ENCODE results near the gene ETS1.

The ETS1 gene

GRCh38 chr11:128527046-128527445 is 60.3 kb downstream of the ETS1 start:
- Mint-ChIP-seq H3K4me1 (peaks cover 71% of the 10 kb centered on the region), H3K4me3 (no peak overlapping the region), H3K36me3 (peaks cover 4% of the 10 kb centered on the region), H3K27me3 (no peaks in the 10 kb centered on the region), H3K9me3 (no peaks in the 10 kb centered on the region), H3K27ac (peak overlapping the region; percentile 100)
- CTCF ChIA-PET: interaction anchor here (1.1 to 2.1 kb wide), 4 partner anchors 15 to 101 kb away, joined by 3 to 11 read pairs (median 6); no protein-coding TSS in a partner anchor
- DNase-seq: no peak

GRCh38 chr11:128525411-128526243 is 61.7 kb downstream of the ETS1 start:
- Mint-ChIP-seq H3K9me3 (no peaks in the 10 kb centered on the region), H3K36me3 (peaks cover 15% of the 10 kb centered on the region), H3K4me1 (peaks cover 71% of the 10 kb centered on the region), H3K27me3 (no peaks in the 10 kb centered on the region), H3K27ac (peak overlapping the region; percentile 100), H3K4me3 (peak overlapping the region; percentile 59)
- CTCF ChIA-PET: interaction anchor here (0.8 to 2.5 kb wide), 16 partner anchors 11 to 236 kb away, joined by 3 to 11 read pairs (median 4); no protein-coding TSS in a partner anchor
- peak; percentile 58 for DNase-seq

- H3K27ac Mint-ChIP-seq: peak overlapping the region; percentile 100
- DNase-seq: no peak
- peaks cover 26% of the 10 kb centered on the region for H3K36me3 Mint-ChIP-seq
- H3K4me3 Mint-ChIP-seq: peak overlapping the region; percentile 96
- H3K27me3 Mint-ChIP-seq: no peaks in the 10 kb centered on the region
- peaks cover 62% of the 10 kb centered on the region for H3K4me1 Mint-ChIP-seq
- CTCF ChIA-PET: interaction anchor here (1.1 to 2.5 kb wide), 5 partner anchors 15 to 219 kb away, joined by 3 to 11 read pairs (median 5); no protein-coding TSS in a partner anchor
- no peaks in the 10 kb centered on the region for H3K9me3 Mint-ChIP-seq
Observed at GRCh38 chr11:128524172-128524571, 63.2 kb downstream of the ETS1 start.

- Mint-ChIP-seq H3K9me3 (no peaks in the 10 kb centered on the region), H3K4me1 (peaks cover 57% of the 10 kb centered on the region), H3K4me3 (peak overlapping the region; percentile 96), H3K36me3 (peaks cover 32% of the 10 kb centered on the region), H3K27me3 (no peaks in the 10 kb centered on the region), H3K27ac (peak overlapping the region; percentile 100)
- DNase-seq: no peak
- CTCF ChIA-PET: interaction anchor here (0.8 to 2.5 kb wide), 10 partner anchors 14 to 233 kb away, joined by 3 to 11 read pairs (median 3); no protein-coding TSS in a partner anchor
Observed at GRCh38 chr11:128523641-128524040, 63.7 kb downstream of the ETS1 start.

GRCh38 chr11:128522943-128523518 is 64.3 kb downstream of the ETS1 start:
- Mint-ChIP-seq H3K36me3 (peaks cover 38% of the 10 kb centered on the region), H3K27me3 (no peaks in the 10 kb centered on the region), H3K9me3 (no peaks in the 10 kb centered on the region), H3K4me3 (peak overlapping the region; percentile 96), H3K27ac (peak overlapping the region; percentile 100), H3K4me1 (peaks cover 51% of the 10 kb centered on the region)
- CTCF ChIA-PET: interaction anchor here (0.8 to 1.9 kb wide), 12 partner anchors 9 to 233 kb away, joined by 3 to 8 read pairs (median 3); no protein-coding TSS in a partner anchor
- DNase-seq: peak; percentile 74

GRCh38 chr11:128522055-128522942 is 65.1 kb downstream of the ETS1 start:
- H3K36me3 Mint-ChIP-seq: peaks cover 43% of the 10 kb centered on the region
- no peaks in the 10 kb centered on the region for H3K9me3 Mint-ChIP-seq
- H3K4me3 Mint-ChIP-seq: peak overlapping the region; percentile 96
- DNase-seq: peak; percentile 94
- CTCF ChIA-PET: interaction anchor here (0.8 to 1.9 kb wide), 12 partner anchors 9 to 217 kb away, joined by 3 to 8 read pairs (median 3); no protein-coding TSS in a partner anchor
- H3K27me3 Mint-ChIP-seq: no peaks in the 10 kb centered on the region
- H3K4me1 Mint-ChIP-seq: peaks cover 45% of the 10 kb centered on the region
- H3K27ac Mint-ChIP-seq: peak overlapping the region; percentile 100

- Mint-ChIP-seq H3K27me3 (no peaks in the 10 kb centered on the region), H3K4me3 (peak overlapping the region; percentile 96), H3K4me1 (peaks cover 43% of the 10 kb centered on the region), H3K27ac (peak overlapping the region; percentile 100), H3K36me3 (peaks cover 50% of the 10 kb centered on the region), H3K9me3 (no peaks in the 10 kb centered on the region)
- CTCF ChIA-PET: interaction anchor here (1.1 to 1.7 kb wide), 4 partner anchors 16 to 107 kb away, joined by 3 to 6 read pairs (median 4); no protein-coding TSS in a partner anchor
- peak; percentile 52 for DNase-seq
Observed at GRCh38 chr11:128521682-128522054, 65.7 kb downstream of the ETS1 start.

GRCh38 chr11:128520888-128521681 is 66.3 kb downstream of the ETS1 start:
- peak overlapping the region; percentile 100 for H3K27ac Mint-ChIP-seq
- H3K4me3 Mint-ChIP-seq: peak overlapping the region; percentile 96
- no peaks in the 10 kb centered on the region for H3K27me3 Mint-ChIP-seq
- H3K4me1 Mint-ChIP-seq: peaks cover 42% of the 10 kb centered on the region
- CTCF ChIA-PET: interaction anchor here (0.8 to 2.8 kb wide), 12 partner anchors 11 to 231 kb away, joined by 3 to 13 read pairs (median 5); no protein-coding TSS in a partner anchor
- peaks cover 56% of the 10 kb centered on the region for H3K36me3 Mint-ChIP-seq
- H3K9me3 Mint-ChIP-seq: no peaks in the 10 kb centered on the region
- DNase-seq: peak; percentile 51

GRCh38 chr11:128520206-128520887 is 67.0 kb downstream of the ETS1 start:
- CTCF ChIA-PET: interaction anchor here (0.7 to 4.1 kb wide), 17 partner anchors 10 to 230 kb away, joined by 3 to 17 read pairs (median 4); no protein-coding TSS in a partner anchor
- DNase-seq: peak; percentile 49
- Mint-ChIP-seq H3K36me3 (peaks cover 62% of the 10 kb centered on the region), H3K27me3 (no peaks in the 10 kb centered on the region), H3K27ac (peak overlapping the region; percentile 100), H3K4me3 (peak overlapping the region; percentile 96), H3K9me3 (no peaks in the 10 kb centered on the region), H3K4me1 (peaks cover 41% of the 10 kb centered on the region)

GRCh38 chr11:128519338-128519737 is 68.0 kb downstream of the ETS1 start:
- Mint-ChIP-seq H3K27ac (peak overlapping the region; percentile 100), H3K4me1 (peaks cover 42% of the 10 kb centered on the region), H3K4me3 (peak overlapping the region; percentile 96), H3K36me3 (peaks cover 72% of the 10 kb centered on the region), H3K27me3 (no peaks in the 10 kb centered on the region), H3K9me3 (no peaks in the 10 kb centered on the region)
- CTCF ChIA-PET: interaction anchor here (0.8 to 4.1 kb wide), 19 partner anchors 9 to 312 kb away, joined by 3 to 21 read pairs (median 6); no protein-coding TSS in a partner anchor
- DNase-seq: peak; percentile 41

- peak overlapping the region; percentile 100 for H3K27ac Mint-ChIP-seq
- peak overlapping the region; percentile 96 for H3K4me3 Mint-ChIP-seq
- H3K27me3 Mint-ChIP-seq: no peaks in the 10 kb centered on the region
- H3K9me3 Mint-ChIP-seq: no peaks in the 10 kb centered on the region
- no peak for DNase-seq
- CTCF ChIA-PET: interaction anchor here (0.8 to 4.1 kb wide), 18 partner anchors 9 to 312 kb away, joined by 3 to 21 read pairs (median 6); no protein-coding TSS in a partner anchor
- H3K36me3 Mint-ChIP-seq: peaks cover 79% of the 10 kb centered on the region
- H3K4me1 Mint-ChIP-seq: peaks cover 42% of the 10 kb centered on the region
Observed at GRCh38 chr11:128518493-128519207, 68.7 kb downstream of the ETS1 start.
